GM13976 (cell line): Measurements from ENCODE around the gene SLC6A16.
A peak's percentile ranks its signal among the peaks of the same experiment; 100 is the strongest.
"Not testable (repeated sequence)": the region's sequence is repeated elsewhere in the genome, so short reads cannot be mapped to it uniquely, and the experiment has no call there.

Experiments used
- DNase-seq: peaks from one replicate; pipeline ENCODE4 v3.0.0; 2012; ENCODE audit warnings: low spot score
- in situ Hi-C: fragments of 300-500 bp; cut with MboI; formaldehyde crosslinking; loops from one replicate; pipeline ENCODE4 v1.12.0; 2022; ENCODE audit warnings: low sequenced_read_pairs, mixed read lengths, inconsistent platforms; ENCODE audit not compliant: unreplicated experiment
- TF ChIP-seq, protein P1 (sequence below): IDR thresholded peaks from 2 replicates; pipeline ENCODE4 v1.5.1; 2012; ENCODE audit warnings: borderline replicate concordance, mild to moderate bottlenecking; ENCODE audit not compliant: insufficient read depth; ENCODE audit errors: extremely low read depth, missing control alignments, control extremely low read depth

The SLC6A16 gene

DNA sequence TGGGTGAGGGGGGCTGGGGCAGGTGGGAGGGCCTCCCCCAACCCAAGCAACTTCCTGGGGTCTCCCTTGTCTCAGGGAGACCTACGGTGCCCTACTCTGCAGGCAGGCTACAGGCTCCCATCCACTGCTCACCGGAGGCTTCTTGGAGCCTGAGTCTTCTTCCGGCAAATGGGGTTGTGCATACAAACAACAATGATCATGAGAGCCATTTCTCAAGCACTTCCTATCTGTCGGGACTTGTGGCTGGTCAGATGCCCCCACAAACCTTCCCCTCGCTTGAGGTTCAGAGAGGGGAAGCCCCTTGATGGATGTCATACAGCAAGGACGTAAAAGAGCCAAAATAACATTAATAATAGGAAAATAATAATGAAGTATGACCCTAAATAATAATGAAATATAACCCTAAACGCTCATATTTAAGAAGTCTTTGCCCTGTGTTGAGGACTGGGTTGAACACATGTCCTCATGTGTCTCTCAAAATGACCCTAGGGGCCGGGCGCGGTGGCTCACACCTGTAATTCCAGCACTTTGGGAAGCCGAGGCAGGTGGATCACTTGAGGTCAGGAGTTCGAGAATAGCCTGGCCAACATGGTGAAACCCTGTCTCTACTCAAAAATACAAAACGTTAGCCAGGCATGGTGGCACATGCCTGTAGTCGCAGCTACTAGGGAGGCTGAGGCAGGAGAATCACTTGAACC, 10.9 kb upstream of the SLC6A16 start:
- TF ChIP-seq, protein P1, sequence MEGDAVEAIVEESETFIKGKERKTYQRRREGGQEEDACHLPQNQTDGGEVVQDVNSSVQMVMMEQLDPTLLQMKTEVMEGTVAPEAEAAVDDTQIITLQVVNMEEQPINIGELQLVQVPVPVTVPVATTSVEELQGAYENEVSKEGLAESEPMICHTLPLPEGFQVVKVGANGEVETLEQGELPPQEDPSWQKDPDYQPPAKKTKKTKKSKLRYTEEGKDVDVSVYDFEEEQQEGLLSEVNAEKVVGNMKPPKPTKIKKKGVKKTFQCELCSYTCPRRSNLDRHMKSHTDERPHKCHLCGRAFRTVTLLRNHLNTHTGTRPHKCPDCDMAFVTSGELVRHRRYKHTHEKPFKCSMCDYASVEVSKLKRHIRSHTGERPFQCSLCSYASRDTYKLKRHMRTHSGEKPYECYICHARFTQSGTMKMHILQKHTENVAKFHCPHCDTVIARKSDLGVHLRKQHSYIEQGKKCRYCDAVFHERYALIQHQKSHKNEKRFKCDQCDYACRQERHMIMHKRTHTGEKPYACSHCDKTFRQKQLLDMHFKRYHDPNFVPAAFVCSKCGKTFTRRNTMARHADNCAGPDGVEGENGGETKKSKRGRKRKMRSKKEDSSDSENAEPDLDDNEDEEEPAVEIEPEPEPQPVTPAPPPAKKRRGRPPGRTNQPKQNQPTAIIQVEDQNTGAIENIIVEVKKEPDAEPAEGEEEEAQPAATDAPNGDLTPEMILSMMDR, result no peak
- peak; percentile 79 for DNase-seq
- in situ Hi-C loops, result no loop called here

DNA sequence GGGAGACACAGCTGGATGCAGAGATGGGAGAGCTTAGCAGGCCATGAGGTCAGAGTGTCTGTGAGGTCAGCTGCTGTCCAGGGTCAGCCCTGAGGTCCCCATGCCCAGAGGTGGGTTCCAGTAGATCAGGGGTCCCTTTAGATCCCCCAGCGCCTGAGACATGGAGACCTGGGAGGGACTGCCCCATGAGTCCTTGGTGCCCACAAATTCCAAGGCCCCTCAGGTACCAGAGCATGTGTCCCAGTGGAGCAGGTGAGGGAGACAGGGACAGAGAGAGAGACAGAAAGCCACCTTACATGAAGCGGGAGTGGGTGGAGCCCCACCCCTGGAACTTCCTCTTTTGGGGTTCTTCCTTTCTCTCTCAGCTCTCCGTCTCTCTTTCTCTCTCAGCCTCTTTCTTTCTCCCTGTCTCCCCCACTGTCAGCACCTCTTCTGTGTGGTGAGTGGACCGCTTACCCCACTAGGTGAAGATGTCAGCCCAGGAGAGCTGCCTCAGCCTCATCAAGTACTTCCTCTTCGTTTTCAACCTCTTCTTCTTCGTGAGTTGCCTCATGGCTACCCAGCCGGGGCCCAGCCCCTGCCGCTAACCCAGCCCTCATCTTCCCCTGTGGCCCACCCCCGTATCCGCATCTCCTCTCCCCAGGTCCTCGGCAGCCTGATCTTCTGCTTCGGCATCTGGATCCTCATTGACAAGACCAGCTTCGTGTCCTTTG, 10.2 kb upstream of the SLC6A16 start, which contains the start of gene CD37:
Gene CD37 (plus strand): TSS at position 336 of the 713 bp plus-strand sequence. CDS start 135 bp downstream, at position 471.
- DNase-seq, result peak; percentile 79
- in situ Hi-C loops, result no loop called here
- TF ChIP-seq, protein P1, result no peak

- TF ChIP-seq, protein P1, result no peak
- DNase-seq, result peak; percentile 65
- in situ Hi-C loops, result no loop called here
These were observed 8.9 kb upstream of the SLC6A16 start for GRCh38 chr19:49333811-49334288.

DNA sequence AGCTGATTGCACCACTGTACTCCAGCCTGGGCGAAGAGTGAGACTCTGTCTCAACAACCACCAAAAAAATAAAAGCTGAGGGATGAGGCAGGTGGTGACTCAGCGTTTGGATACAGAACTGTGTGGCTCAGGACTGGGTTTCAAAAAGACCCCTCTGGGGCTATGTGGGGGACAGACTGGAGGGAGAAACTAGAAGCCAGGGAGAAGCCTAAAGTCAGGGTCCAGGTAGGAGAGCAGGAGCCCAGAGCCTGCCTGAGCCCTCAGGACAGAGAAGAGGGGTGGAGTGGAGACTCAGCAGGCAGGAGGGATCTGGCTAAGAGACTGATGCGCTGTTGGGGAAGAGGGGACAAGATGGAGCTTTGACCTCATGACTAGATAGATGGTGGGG, 8.4 kb upstream of the SLC6A16 start:
- no peak for DNase-seq
- in situ Hi-C loops, result no loop called here
- TF ChIP-seq, protein P1, result no peak

- in situ Hi-C loops, DNase-seq: not testable (repeated sequence)
These were observed 7.9 kb upstream of the SLC6A16 start for GRCh38 chr19:49332691-49333417.

GRCh38 chr19:49331616-49332055, 6.6 kb upstream of the SLC6A16 start:
- TF ChIP-seq, protein P1, result no peak
- in situ Hi-C loops, result no loop called here
- DNase-seq, result peak; percentile 75

- DNase-seq, in situ Hi-C loops: not testable (repeated sequence)
These were observed 6.2 kb upstream of the SLC6A16 start for GRCh38 chr19:49331187-49331586.
